Cerebellar cortex (tissue), 1 donor: ENCODE results near the gene GSG1L.

Experiments used
- DNase-seq: peaks from one replicate; pipeline ENCODE4 v3.0.0-alpha.2; 2015; ENCODE audit warnings: low spot score

Gene GSG1L

DNA sequence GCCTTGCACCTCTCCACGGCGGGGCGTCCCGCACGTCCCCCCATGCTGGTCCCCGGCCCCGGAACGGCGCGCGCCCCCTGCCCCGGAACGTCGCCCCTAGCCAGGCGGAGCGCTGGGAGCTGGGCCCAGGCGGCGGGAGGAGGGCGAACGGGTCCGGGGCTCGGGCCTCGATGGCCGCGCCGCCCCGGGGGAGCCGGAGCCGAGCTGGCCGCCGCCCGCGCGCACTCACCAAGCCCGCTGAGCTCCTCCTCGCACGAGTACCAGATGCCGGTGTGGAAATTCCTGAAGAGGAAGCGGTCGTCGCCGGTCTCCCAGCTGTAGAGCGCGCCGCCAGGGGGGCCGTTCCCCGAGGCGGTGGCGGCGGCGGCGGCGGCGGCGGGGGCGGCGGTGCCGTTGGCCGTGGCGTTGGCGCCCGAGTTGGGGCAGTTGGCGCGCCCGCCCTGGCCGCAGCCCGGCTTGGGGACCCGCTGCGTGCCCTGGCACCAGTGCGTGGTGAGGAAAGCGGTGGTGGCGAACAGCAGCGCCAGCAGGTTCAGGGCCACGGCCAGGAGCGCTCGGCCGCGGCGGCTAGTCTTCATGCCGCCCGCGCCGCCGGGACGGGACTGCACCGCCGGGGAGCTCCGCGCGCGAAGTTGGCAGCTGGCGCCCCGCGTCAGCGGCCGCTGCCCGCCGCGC lies 530 bp downstream of the GSG1L start:
- DNase-seq, result no peak

- DNase-seq, result no peak
These were observed 1.2 kb downstream of the GSG1L start for GRCh38 chr16:28062261-28062846.

DNA sequence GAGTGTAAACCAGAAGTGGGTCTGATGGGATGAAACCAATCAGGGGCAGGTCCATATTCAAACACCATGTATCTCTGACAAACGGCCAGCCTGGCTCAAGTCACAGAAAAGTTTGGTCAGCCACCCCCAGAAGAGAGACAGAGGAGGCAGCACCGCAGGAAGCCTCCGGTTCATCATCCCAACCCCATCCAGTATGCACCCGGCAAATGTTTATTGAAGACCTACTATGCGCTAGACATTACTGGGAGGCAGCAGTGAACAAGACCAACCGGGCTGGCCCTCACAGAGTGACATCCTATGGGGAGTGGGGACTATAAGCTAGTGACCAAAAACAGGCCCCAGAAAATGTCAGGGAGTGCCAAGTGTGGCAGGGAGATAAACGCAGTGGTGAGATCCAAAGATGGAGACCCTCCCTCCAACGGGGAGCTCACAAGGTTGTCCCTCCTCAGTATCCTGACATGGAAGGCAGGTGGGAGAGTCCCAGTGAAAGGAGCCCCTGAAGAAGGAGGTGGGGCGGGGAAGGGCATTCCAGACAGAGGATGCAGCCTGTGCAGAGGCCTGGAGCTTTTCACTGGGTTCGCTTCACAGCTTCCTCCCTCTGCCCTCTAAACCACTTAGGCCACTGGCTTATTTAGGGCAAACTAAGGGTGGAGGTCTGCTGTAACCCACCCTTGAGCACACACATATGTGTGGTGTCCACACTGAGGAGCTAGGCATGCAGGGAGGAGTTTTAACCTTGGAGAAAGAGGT lies 2.0 kb downstream of the GSG1L start:
- DNase-seq, result no peak

- no peak for DNase-seq
These were observed 3.5 kb downstream of the GSG1L start for GRCh38 chr16:28059841-28060575.

- DNase-seq, result no peak
These were observed 4.5 kb downstream of the GSG1L start for GRCh38 chr16:28058839-28059589.

GRCh38 chr16:28057949-28058348 lies 5.6 kb downstream of the GSG1L start:
- DNase-seq, result no peak

GRCh38 chr16:28053461-28053860 lies 10.1 kb downstream of the GSG1L start:
- DNase-seq, result no peak

DNA sequence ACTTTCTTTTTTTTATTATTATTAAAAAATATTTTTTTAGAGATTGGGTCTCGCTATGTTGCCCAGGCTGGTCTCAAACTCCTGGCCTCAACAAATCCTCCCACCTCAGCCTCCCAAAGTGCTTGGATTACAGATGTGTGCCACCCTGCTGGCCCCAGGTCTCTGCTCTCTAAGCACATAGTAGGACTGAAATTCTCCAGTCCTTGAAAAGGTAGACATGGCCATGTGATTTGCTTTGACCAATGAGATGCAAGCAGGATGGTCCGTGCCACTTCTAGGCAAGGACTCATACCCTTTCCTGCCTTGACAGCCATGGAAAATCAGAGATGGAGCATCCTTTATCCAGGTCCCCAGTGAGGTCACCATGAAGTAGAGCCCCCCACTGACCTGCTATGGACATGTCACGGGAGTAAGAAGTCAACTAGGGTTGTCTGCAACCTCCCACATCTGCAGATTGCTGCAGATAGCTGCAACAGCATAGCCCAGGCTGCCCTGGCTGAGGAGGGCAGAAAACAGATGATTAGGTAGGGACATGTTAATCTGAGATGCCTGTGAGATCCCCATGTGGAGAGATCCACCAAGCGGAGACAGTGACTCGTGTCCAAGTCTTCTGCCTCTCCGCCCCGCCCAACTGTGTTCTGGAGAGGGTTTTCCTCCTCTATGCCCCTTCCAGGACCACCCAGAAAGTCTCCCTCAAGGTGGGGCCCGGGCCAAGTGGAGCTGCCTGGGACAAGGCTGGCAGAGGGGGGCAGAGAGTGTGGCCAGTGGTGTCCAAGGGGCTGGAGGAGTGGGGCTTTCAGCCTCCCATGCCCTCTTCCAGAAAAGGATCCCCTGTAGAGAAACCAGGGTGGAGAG lies 11.0 kb downstream of the GSG1L start:
- no peak for DNase-seq

DNA sequence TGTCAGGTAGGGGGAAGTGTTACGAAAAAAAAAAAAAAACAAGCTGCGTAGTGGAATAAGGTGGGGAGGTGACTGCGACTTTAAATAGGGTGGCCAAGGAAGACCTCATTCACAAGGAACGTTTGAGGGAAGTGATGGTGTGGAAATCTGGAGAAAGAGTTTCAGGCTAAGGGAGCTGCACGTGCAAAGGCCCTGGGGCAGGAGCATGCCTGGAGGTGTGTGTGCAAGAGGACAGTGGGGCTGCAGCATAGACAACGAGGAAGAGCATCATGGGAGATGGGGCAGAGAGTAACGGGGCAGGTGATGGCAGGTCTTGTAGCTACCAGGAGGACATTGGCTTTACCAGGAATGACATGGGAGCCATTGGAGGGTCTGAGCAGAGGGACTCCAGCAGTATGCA lies 12.0 kb downstream of the GSG1L start:
- no peak for DNase-seq

DNA sequence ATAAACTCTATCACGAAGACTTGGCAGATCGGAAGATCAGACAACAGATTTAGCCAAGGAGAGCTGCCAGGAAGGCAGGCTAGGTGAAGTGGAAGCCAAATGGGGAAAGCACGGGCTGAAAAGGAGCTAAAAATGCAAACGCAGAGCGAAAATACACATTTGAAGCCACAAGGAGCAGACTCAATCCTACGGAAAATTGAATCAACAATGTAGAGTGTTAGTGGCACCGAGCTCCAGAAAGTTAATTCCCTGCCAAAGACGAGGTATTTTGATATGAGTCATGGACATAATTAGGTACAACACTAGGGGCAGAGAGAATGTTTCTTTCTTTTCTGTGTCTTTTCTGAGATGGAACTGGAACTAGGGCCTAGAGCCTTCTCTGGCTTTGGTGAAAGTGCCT lies 20.7 kb downstream of the GSG1L start:
- DNase-seq, result peak; percentile 15

DNA sequence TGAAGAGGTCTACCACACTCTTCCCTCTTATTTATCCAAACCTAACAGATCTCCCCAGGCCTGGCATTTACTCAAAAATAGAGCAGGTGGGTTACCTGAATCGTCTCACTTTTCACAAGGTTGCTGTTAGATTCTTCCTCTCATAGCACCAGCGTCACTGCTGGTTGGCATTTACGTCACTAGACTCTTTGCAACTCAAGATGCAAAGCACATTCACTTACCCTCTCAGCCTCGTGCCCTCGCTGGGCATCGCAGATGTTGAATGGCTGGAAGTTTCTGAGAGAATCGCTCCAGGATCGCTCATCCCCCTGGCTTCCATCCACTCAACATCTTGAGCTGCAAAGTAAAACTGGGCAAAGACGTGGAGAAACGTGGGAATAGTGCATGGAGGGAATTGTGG lies 21.9 kb downstream of the GSG1L start:
- DNase-seq, result no peak

DNA sequence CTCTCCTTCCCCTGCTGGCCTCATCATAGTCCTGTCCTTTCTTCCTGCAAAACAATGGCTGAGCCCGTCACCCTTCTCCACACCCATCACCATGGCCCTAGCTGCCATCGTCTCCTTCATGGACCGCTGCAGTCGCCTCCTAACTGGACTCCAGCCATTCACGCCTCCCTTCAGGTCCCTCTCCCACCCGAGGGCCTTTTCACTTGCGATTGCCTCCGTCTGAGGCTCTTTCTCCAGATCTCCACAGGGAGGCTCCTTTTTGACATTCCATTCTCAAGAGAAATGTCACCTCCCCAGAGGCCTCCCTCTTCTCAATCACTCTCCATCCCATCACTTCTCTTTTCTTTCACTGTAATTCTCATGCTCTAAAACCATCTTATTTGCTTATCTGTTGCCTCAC lies 23.5 kb downstream of the GSG1L start:
- no peak for DNase-seq

GRCh38 chr16:28039493-28039892 lies 24.0 kb downstream of the GSG1L start:
- no peak for DNase-seq

GRCh38 chr16:28038409-28038808 lies 25.1 kb downstream of the GSG1L start:
- DNase-seq, result no peak

DNA sequence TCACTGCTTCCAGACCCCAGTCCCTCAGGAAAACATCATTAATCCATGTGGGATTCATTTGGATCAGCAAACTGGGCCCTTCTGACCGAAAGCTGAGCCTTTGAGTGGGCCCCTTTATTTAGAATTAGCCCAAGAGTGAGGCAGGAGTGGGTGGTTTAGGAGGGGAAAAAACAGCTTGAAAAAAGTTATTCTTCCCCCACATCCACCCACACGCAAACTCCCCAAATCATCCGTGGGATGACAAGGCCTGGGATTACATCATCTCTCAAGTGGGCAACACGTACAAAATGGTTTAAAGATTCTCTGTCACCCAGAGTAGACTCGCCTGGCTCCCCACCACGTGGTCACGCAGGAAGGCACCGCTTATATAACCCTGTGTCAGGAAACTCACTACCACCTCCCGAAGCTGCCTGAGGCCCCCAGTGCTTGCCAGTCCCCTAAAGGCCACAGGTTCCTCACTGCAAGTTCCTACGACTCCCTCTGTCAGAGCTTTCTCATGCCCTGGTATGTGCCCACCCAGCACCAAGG lies 27.6 kb downstream of the GSG1L start:
- DNase-seq, result no peak

DNA sequence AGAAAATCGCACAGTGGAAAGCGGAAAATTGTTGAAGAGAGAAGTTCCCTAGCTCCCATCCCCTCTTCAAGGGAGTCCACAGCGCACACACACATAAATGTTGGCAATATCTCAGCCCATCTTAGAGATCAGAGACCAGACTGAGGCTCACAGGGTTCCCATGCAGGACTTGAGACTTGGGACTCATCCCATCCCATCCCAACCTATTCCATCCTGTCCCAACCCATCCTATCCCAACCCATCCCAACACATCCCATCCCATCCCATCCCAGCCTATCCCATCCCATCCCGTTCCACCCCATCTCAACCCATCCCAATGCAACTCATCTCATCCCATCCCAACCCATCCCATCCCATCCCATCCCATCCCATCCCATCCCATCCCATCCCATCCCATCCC lies 29.6 kb downstream of the GSG1L start:
- no peak for DNase-seq

DNA sequence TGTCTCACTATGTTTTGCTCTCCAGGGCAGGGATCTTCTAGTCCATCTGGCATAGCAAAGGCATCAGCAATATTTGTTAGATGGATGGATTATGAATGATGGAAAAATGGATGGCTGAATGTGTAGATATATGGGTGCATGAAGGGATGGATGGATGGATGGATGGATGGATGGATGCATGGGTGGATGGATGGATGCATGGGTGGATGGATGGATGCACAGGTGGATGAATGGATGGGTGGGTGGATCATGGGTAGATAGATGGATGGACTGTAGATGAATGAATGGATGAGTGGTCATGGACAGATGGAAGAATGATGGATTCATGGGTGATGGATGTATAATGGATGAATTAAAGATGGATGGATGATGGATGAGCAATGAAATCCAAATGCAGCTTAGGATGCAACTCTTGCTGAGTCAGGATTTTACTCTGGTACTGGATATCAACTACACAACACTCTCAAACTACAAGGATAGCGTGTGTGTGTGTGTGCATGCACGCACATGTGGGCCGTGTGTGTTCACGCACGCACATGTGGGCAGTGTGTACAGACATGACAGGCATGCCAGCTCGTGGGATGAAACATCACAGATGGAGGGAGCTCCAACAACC lies 34.0 kb downstream of the GSG1L start:
- DNase-seq, result no peak

- DNase-seq, result no peak
These were observed 36.5 kb downstream of the GSG1L start for GRCh38 chr16:28027055-28027454.

GRCh38 chr16:28025631-28026030 lies 37.9 kb downstream of the GSG1L start:
- no peak for DNase-seq

GRCh38 chr16:28019218-28019617 lies 44.3 kb downstream of the GSG1L start:
- no peak for DNase-seq
